Measurements from ENCODE around the gene INTS6. TPM values are rescaled to one million over a fixed set of nuclear protein-coding genes. Genes with fewer than 3 reads are reported as not detected.

Gene INTS6
- total and polyA plus RNA-seq, 8 donors: 10.7 to 200 (median 13.7) TPM

DNA sequence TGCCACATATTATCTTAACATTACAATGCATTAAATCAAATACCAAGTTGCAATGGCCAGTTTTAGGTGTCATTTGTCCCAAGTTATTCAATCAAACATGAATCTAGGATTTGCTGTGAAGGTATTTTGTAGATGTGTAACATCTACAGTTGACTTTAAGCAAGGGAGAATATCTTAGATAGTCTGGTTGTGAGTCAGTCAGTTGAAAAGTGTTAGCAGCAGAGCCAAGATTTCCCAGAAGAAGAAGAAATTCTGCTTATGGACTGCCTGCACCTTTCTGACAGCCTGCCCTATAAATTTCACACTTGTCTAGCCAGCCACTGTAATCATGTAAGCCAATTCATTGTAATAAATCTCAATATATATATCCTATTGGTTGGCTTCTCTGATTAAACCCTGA lies 41.3 kb upstream of the INTS6 start:
- Histone ChIP-seq H3K27me3 (no peaks in the 10 kb centered on the region), H3K4me1 (no peaks in the 10 kb centered on the region), H3K36me3 (no peaks in the 10 kb centered on the region), H3K27ac (no peak overlapping the region), H3K4me3 (no peak overlapping the region), H3K9me3 (no peaks in the 10 kb centered on the region)
- intact Hi-C loops (cut with DNase I; ENCODE audit: low total_unique reads): no loop called here
- no peak for DNase-seq
- TF ChIP-seq EP300 (IDR thresholded peaks at IDR 0.05) (no peak), POLR2AphosphoS5 (IDR thresholded peaks at IDR 0.05) (no peak), POLR2A (IDR thresholded peaks at IDR 0.05) (no peak)
- TF ChIP-seq, protein P1, sequence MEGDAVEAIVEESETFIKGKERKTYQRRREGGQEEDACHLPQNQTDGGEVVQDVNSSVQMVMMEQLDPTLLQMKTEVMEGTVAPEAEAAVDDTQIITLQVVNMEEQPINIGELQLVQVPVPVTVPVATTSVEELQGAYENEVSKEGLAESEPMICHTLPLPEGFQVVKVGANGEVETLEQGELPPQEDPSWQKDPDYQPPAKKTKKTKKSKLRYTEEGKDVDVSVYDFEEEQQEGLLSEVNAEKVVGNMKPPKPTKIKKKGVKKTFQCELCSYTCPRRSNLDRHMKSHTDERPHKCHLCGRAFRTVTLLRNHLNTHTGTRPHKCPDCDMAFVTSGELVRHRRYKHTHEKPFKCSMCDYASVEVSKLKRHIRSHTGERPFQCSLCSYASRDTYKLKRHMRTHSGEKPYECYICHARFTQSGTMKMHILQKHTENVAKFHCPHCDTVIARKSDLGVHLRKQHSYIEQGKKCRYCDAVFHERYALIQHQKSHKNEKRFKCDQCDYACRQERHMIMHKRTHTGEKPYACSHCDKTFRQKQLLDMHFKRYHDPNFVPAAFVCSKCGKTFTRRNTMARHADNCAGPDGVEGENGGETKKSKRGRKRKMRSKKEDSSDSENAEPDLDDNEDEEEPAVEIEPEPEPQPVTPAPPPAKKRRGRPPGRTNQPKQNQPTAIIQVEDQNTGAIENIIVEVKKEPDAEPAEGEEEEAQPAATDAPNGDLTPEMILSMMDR (IDR thresholded peaks at IDR 0.05): no peak

DNA sequence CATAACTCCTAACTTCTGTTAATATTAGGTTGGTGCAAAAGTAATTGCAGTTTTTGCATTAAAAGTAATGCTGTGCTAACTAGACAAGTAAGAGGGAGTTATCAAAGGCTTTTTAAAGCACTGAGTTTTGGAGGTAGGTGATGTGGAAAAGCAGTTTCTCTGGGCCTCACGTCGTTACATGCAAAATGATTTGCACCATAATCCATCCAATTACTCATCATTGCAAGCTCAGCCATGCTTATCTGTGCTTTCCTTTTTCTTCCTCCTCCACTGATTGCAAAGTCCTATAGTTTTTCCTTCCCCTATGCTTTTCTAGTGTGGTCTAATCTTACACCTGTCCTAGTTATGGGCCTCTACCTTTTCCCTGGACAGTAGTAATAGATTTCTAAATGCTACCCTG lies 35.4 kb upstream of the INTS6 start:
- Histone ChIP-seq H3K27ac (no peak overlapping the region), H3K4me1 (no peaks in the 10 kb centered on the region), H3K36me3 (no peaks in the 10 kb centered on the region), H3K4me3 (no peak overlapping the region), H3K27me3 (no peaks in the 10 kb centered on the region), H3K9me3 (no peaks in the 10 kb centered on the region)
- TF ChIP-seq EP300 (IDR thresholded peaks at IDR 0.05) (no peak), POLR2A (IDR thresholded peaks at IDR 0.05) (no peak)
- TF ChIP-seq, protein P1 (IDR thresholded peaks at IDR 0.05): no peak
- WGBS, 5 donors: 76 to 95% (median 83%) methylated on average over 2 of the region's 2 CpGs
- DNase-seq: no peak
- intact Hi-C loops (cut with DNase I; ENCODE audit: low total_unique reads): no loop called here

DNA sequence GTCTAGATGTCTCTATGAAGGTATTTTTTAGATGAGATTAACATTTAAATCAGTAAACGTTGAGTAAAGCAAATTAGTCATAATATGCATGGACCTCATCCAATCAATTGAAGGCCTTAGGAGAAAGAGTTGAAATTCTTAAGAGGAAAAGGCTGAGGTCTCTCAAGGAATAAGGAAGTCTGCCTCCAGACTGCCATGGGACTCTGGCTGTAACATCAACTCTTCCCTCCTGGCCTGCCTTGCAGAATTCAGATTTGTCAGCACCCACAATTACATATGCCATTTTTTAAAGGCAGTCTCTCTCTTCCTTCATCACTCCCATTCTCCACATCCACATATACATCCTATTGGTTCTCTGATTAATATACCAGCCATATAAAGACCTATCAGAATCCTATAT lies 28.8 kb upstream of the INTS6 start:
- no peak overlapping the region for H3K27ac ChIP-seq
- TF ChIP-seq POLR2AphosphoS5 (IDR thresholded peaks at IDR 0.05) (no peak), EP300 (IDR thresholded peaks at IDR 0.05) (no peak), POLR2A (IDR thresholded peaks at IDR 0.05) (no peak)
- TF ChIP-seq, protein P1 (IDR thresholded peaks at IDR 0.05): no peak
- H3K4me1 ChIP-seq: peaks cover 0 to 13% (median 5%) of the 10 kb centered on the region in 4 donors
- DNase-seq: no peak
- H3K9me3 ChIP-seq: no peaks in the 10 kb centered on the region
- WGBS, 5 donors: 44 to 68% (median 53%) methylated on average over 1 of the region's 1 CpG
- no peak overlapping the region for H3K4me3 ChIP-seq
- no peaks in the 10 kb centered on the region for H3K36me3 ChIP-seq
- no peaks in the 10 kb centered on the region for H3K27me3 ChIP-seq
- intact Hi-C loops (cut with DNase I; ENCODE audit: low total_unique reads): no loop called here

DNA sequence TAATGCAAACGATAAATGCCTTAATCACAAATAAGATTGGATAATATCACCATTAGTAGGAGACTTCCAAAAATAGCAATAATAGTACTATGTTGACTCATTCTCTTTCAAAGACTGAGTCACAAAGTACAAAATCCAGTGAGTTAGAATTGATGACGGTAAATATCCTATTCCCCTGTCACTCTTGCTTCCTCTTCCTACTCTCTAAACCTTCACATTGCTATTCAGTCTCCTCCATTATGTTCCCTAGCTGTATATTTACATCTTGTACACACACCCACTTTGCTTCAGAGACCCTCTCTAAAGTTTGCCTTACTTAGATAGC lies 26.3 kb upstream of the INTS6 start:
- TF ChIP-seq POLR2AphosphoS5 (IDR thresholded peaks at IDR 0.05): no peak
- TF ChIP-seq, protein P1 (IDR thresholded peaks at IDR 0.05): no peak
- TF ChIP-seq EP300 (IDR thresholded peaks at IDR 0.05): no peak
- TF ChIP-seq POLR2A (IDR thresholded peaks at IDR 0.05): no peak
- DNase-seq: no peak
- intact Hi-C loops (cut with DNase I; ENCODE audit: low total_unique reads): no loop called here
- WGBS, 5 donors: 31 to 50% (median 41%) methylated on average over 2 of the region's 2 CpGs
- Histone ChIP-seq H3K4me1 (peaks cover 0 to 19% (median 12%) of the 10 kb centered on the region in 4 donors), H3K27me3 (no peaks in the 10 kb centered on the region), H3K4me3 (no peak overlapping the region), H3K27ac (no peak overlapping the region), H3K9me3 (no peaks in the 10 kb centered on the region), H3K36me3 (no peaks in the 10 kb centered on the region)
